GM12878 (cell line): ENCODE results near the gene TJAP1.

ENCODE experiments used
- HCFC1 ChIP-seq: fragments of 150-350 bp; IDR thresholded peaks from 2 replicates; pipeline ENCODE4 v1.6.1; 2014; ENCODE audit warnings: low read length
- POLR2A ChIP-seq: IDR thresholded peaks from 2 replicates; pipeline ENCODE4 v1.6.1; 2011; ENCODE audit warnings: low read depth, mild to moderate bottlenecking, low read length
- POLR2AphosphoS5 ChIP-seq: IDR thresholded peaks from 2 replicates; pipeline ENCODE4 v1.6.1; 2011; ENCODE audit warnings: mild to moderate bottlenecking, low read length, inconsistent platforms
- SPI1 ChIP-seq: IDR thresholded peaks from 2 replicates; pipeline ENCODE4 v1.6.1; 2011; ENCODE audit warnings: low read depth, mild to moderate bottlenecking, low read length, moderate library complexity, borderline replicate concordance; ENCODE audit not compliant: insufficient read depth
- TCF3 ChIP-seq: IDR thresholded peaks from 2 replicates; pipeline ENCODE4 v1.6.1; 2012; ENCODE audit warnings: low read depth, mild to moderate bottlenecking, low read length, borderline replicate concordance; ENCODE audit not compliant: insufficient read depth
- TF ChIP-seq, protein P1 (sequence below), 3 experiments: IDR thresholded peaks in 2 of 3; conservative IDR thresholded peaks in 1 of 3; 2 replicates each; pipeline ENCODE4 v1.5.1; 2011; ENCODE audit warnings: low read depth in 3 of 3, low read length in 3 of 3, mild to moderate bottlenecking in 3 of 3, control low read depth in 2 of 3, moderate library complexity in 2 of 3, inconsistent platforms in 1 of 3, mixed read lengths in 1 of 3; ENCODE audit not compliant: control insufficient read depth in 2 of 3, insufficient read depth in 1 of 3; ENCODE audit errors: extremely low read depth in 1 of 3
- TF ChIP-seq, protein P2 (sequence below): fragments of 450-650 bp; IDR thresholded peaks from 2 replicates; pipeline ENCODE4 v1.6.1; 2018; ENCODE audit warnings: mild to moderate bottlenecking, low read depth, moderate library complexity; ENCODE audit not compliant: partially characterized antibody

DNA sequence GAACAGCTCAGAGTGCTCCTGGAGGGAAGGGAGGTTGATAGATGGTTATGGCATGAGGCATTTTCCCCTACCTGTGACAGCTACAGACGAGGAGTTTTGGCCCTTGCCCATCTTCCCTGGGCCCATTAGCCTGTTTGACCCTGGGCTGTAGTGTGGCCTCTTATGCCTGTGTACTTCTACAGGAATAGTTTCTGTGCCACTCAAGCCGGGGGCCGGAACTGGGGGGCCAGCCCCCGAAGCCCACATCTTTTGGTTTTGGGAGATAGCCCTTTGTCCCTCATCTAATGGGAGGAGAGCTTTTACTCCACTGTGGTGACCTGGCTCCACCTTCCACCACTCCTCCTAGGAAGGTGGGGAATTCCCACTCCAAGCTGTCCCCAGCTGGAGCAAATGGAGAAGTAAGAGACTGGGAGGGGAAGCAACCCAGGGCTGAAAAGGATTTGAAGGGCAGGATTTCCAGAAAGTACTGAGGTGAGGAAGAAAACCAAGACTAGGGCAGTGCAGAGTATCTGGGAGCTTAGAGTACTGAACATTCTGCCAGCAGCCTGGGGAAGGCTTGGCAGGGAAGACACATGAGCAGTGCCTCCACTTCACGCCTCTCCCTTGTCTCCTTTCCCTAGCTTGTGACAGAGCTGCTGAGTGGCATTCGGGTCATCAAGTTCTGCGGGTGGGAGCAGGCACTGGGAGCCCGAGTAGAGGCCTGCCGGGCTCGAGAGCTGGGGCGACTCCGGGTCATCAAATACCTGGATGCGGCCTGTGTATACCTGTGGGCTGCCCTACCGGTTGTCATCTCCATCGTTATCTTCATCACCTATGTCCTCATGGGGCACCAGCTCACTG lies 43.1 kb upstream of the TJAP1 start:
- no peak for TF ChIP-seq POLR2AphosphoS5
- no peak for TF ChIP-seq TCF3
- TF ChIP-seq, protein P1, sequence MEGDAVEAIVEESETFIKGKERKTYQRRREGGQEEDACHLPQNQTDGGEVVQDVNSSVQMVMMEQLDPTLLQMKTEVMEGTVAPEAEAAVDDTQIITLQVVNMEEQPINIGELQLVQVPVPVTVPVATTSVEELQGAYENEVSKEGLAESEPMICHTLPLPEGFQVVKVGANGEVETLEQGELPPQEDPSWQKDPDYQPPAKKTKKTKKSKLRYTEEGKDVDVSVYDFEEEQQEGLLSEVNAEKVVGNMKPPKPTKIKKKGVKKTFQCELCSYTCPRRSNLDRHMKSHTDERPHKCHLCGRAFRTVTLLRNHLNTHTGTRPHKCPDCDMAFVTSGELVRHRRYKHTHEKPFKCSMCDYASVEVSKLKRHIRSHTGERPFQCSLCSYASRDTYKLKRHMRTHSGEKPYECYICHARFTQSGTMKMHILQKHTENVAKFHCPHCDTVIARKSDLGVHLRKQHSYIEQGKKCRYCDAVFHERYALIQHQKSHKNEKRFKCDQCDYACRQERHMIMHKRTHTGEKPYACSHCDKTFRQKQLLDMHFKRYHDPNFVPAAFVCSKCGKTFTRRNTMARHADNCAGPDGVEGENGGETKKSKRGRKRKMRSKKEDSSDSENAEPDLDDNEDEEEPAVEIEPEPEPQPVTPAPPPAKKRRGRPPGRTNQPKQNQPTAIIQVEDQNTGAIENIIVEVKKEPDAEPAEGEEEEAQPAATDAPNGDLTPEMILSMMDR (IDR thresholded peaks at IDR 0.05 in 2 of 3, conservative IDR thresholded peaks at IDR 0.05 in 1 of 3; ENCODE audit: control insufficient read depth in 2 of 3, extremely low read depth in 1 of 3, insufficient read depth in 1 of 3, low read depth in 3 of 3, low read length in 3 of 3) = no peak
- no peak for TF ChIP-seq HCFC1
- TF ChIP-seq SPI1 = no peak
- no peak for TF ChIP-seq POLR2A
- TF ChIP-seq, protein P2, sequence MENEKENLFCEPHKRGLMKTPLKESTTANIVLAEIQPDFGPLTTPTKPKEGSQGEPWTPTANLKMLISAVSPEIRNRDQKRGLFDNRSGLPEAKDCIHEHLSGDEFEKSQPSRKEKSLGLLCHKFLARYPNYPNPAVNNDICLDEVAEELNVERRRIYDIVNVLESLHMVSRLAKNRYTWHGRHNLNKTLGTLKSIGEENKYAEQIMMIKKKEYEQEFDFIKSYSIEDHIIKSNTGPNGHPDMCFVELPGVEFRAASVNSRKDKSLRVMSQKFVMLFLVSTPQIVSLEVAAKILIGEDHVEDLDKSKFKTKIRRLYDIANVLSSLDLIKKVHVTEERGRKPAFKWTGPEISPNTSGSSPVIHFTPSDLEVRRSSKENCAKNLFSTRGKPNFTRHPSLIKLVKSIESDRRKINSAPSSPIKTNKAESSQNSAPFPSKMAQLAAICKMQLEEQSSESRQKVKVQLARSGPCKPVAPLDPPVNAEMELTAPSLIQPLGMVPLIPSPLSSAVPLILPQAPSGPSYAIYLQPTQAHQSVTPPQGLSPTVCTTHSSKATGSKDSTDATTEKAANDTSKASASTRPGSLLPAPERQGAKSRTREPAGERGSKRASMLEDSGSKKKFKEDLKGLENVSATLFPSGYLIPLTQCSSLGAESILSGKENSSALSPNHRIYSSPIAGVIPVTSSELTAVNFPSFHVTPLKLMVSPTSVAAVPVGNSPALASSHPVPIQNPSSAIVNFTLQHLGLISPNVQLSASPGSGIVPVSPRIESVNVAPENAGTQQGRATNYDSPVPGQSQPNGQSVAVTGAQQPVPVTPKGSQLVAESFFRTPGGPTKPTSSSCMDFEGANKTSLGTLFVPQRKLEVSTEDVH = no peak
